Putamen (tissue), 1 donor: Measurements from ENCODE around the gene AFAP1.
A peak's percentile ranks its signal among the peaks of the same experiment; 100 is the strongest.

Source experiments
- DNase-seq: peaks from one replicate; pipeline ENCODE4 v3.0.0-alpha.2; 2016; ENCODE audit warnings: low spot score

Gene AFAP1

DNA sequence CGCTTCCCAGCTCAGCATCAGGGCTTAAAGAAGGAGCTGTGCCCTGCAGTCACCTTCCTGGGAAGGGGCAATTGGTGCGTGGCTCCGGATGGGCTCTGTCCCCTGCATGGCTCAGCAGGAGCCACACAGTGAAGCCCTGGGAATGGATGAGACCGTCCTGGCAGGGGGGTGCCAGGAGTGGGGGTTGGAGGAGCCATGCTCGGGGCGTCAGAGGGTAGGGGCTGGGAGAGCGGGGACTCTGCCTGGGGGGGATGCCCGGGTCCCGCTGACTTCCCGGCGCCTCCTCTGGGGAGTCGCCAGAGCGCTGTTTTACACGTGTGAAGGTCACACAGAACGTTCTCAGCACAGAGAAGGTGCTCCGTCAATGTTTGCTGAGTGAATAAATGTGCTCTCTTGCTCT, 184.1 kb downstream of the AFAP1 start:
- no peak for DNase-seq

GRCh38 chr4:7754565-7755262, 184.9 kb downstream of the AFAP1 start:
- no peak for DNase-seq

- no peak for DNase-seq
Observed at GRCh38 chr4:7753931-7754465, 185.7 kb downstream of the AFAP1 start.

GRCh38 chr4:7753271-7753670, 186.4 kb downstream of the AFAP1 start:
- no peak for DNase-seq

DNA sequence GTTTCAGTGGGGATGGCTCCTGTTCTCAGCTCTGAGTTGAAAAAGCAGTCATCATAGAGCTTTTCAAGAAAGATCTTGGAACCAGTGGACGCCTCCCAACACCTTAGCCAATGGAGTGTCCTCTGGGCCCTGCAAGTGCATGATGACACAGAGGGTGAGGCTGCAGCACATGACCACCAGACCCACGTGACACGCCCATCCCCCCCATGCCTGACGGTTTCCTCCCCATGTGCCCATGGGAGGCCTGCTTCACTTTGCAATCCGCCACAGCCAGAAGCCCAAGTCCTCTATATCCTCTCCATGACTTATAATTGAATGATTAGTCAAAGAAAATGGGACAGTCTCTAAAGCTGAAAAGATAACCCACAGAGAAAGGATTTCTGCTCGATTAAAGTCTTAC, 187.0 kb downstream of the AFAP1 start:
- DNase-seq: no peak

DNA sequence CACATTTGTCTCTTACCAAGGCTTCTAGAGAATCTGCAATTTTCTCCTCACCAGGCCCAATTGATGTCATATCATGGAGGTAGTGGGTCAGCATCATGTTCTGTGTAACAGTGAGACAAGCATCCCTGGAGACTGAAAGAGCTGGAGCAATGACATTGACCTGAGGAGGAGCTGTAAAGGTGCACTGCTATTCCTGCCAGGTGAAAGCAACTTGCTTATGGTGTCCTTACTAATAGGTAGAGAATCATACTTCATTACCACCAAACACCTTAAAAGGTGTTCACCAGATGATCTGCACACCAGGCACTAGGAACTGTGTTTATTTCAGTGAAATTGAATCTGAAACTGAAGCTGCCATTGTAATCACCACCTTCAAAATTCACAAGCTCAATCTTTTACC, 188.7 kb downstream of the AFAP1 start:
- DNase-seq: no peak

DNA sequence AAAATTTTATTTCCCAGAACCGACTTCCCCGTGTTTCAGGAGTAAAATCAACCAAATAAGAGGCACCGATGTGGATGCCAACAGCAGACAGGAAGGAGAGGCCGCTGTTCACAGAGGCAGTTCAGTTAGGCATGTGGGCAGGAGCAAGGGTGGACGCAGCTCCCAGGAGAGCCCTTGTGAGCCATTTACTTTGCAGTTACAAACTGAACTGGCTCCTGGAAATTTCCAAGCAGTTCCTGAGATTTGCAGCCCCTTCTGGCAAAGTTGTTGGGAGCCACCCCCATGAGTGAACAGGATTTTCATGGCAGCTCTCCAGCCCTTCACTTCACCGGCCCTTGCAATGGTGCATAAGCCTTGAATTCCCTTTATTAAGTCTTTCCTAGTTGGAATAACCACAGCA, 189.1 kb downstream of the AFAP1 start:
- no peak for DNase-seq

- DNase-seq: no peak
Observed at GRCh38 chr4:7747566-7747965, 192.1 kb downstream of the AFAP1 start.

- peak; percentile 31 for DNase-seq
Observed at GRCh38 chr4:7747062-7747385, 192.6 kb downstream of the AFAP1 start.

GRCh38 chr4:7746351-7747061, 193.2 kb downstream of the AFAP1 start:
- no peak for DNase-seq

DNA sequence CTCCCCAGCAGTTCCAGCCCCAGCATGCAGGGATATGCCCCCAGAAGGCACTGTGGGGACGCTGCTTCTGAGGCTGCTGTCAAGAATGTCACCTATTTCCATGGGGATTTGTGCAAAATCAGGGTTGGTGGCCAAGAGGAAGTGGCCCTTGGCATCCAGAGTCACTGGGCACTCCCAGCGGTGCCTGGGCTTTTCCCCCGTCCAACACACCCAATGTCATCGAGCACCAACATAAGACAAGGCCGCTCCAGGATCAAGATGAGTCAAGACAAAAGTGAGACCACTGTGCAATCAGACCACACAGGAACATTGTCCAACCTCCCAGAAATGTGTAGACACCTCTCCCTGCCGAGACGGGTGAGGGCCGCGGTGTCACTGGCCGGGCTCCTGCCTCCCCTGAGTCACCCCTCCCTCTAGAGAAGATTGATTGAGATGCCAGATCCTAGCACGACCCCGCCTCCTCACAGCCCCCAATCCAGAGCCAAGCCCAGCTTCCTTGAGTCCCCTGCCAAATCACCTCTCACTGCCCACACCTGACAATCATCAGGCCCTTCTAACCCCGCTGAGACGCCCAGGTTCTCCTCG, 194.3 kb downstream of the AFAP1 start:
- no peak for DNase-seq

- peak; percentile 28 for DNase-seq
Observed at GRCh38 chr4:7744142-7744804, 195.4 kb downstream of the AFAP1 start.

DNA sequence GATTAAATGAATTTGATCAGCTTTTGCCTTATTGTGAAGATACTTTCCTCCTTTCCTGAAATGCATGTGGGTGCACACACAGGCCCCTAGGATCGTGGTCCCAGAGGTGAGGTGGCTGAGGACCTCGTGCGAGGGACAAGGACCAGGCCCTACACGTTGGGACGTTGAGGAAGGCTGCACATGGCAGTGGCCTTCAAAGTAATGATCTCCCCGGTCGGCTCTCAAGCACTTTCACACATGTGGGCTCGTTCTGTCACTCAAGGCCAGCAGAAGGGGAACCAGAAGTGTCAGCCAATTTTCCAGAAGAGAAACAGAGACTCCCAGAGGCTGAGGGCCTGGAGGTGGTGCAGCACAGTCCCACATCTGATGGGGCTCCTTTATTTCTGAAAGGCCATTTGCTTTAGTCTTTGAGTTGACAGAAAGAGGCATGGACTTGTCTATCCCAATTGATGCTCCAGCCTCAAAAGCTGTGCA, 196.8 kb downstream of the AFAP1 start:
- DNase-seq: no peak

GRCh38 chr4:7741946-7742806, 197.5 kb downstream of the AFAP1 start:
- DNase-seq: no peak

DNA sequence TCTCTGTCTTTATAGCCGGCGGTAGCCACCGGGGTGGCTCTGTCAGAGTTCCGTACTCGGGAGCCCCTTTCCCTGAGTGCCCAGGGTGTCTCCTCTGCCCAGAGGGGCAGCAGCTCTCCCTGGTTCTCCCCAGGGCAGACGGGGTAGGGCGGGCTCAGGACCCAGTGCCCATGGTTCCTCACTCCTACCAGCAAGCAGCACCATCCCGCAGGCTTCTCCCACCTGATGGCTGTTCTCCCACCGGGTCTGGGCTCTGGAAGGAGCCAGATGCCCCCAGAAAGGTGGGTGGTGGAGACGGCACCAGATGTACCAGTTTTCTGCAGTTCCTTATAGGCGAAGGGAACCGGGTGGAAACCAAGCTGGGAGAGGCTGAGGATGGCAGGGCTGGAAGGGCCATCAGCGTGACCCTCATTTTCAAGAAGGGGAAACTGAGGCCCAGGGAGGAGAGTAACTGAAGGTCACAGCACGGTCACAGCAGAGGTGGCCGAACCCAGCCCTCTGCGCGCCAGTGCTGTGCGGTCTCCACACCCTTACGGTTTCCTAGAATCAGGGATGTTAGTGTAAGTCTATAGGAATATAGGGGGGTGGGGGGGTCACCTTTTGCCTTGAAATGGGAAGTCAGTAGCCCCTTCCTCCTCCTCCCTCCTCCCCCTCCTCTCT, 198.7 kb downstream of the AFAP1 start:
- DNase-seq: no peak

GRCh38 chr4:7739918-7740865, 199.5 kb downstream of the AFAP1 start:
- DNase-seq: no peak

DNA sequence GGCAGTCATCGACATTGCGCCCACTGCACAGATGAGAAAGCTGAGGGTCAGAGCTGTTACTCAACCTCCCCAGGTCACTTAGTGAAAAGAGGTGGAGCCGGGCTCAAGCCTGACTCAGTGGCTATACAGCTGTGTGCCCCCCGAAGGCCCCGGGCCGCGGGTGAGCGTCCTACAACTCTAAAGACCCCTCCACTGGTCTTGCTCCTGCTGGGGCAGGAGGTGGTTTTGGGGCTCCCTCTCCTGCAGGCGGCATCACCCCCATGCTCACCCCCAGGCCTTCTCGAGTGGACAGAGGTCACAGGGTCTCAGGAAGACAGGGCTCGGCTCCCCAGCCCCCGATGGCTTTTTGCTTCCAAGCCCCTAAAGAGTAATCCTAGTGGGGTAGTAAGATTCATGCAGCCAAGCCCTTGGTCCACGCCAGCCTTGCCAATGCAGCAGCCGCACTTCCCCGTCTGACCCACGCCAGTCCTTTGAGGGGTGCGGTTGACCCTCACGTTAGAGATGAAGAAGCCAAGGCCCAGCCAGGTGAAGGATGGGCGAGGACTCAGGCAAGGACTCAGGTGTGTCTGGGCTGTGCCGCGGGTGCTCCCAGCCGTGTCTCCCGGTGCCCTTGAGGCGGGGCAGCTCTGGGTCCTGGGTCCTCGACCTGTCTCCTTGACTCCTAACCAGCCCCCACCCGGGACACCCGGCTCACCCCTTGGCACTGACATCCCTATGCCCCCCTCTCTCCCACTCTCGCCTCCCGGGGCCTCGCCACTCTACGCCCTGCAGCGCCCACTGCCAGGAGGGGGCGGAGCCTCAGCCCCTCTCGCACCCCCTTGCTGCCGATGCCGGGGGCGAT, 200.4 kb downstream of the AFAP1 start:
- no peak for DNase-seq

- DNase-seq: no peak
Observed at GRCh38 chr4:7738458-7739076, 201.1 kb downstream of the AFAP1 start.
